Liver (tissue), 9 donors: ENCODE measurements around the gene PTP4A2. TPM values are rescaled to one million over a fixed set of nuclear protein-coding genes. Genes with fewer than 3 reads are reported as not detected.

Source experiments
- DNase-seq: peaks from one replicate; pipeline ENCODE4 v3.0.0-alpha.2; 2017; ENCODE audit warnings: low spot score
- H3K27ac ChIP-seq, 2 donors: one replicate each; pipeline ENCODE4 v1.7.0; 2013; ENCODE audit warnings: inconsistent platforms in 2 of 2, low read length in 2 of 2, control low read depth in 1 of 2, low read depth in 1 of 2, mild to moderate bottlenecking in 1 of 2
- H3K27me3 ChIP-seq, 4 donors: one replicate each; pipeline versions ENCODE4 v1.6.1 to v1.7.0; 2013; ENCODE audit warnings: low read length in 3 of 4, inconsistent platforms in 1 of 4, mild to moderate bottlenecking in 1 of 4, moderate library complexity in 1 of 4; ENCODE audit not compliant: control insufficient read depth in 4 of 4, insufficient read depth in 4 of 4
- H3K36me3 ChIP-seq, 4 donors: one replicate each; pipeline versions ENCODE4 v1.6.1 to v1.7.0; 2013; ENCODE audit warnings: low read length in 3 of 4, mild to moderate bottlenecking in 3 of 4, low read depth in 1 of 4, moderate library complexity in 1 of 4; ENCODE audit not compliant: control insufficient read depth in 4 of 4, insufficient read depth in 3 of 4
- H3K4me1 ChIP-seq, 4 donors: one replicate each; pipeline versions ENCODE4 v1.6.1 to v1.7.0; 2013; ENCODE audit warnings: low read length in 3 of 4, mild to moderate bottlenecking in 3 of 4, moderate library complexity in 1 of 4; ENCODE audit not compliant: control insufficient read depth in 4 of 4, insufficient read depth in 4 of 4
- H3K4me3 ChIP-seq, 3 donors: one replicate each; pipeline versions ENCODE4 v1.6.1 to v1.7.0; 2013; ENCODE audit warnings: low read length in 3 of 3, control low read depth in 1 of 3, low read depth in 1 of 3, mild to moderate bottlenecking in 1 of 3
- H3K9ac ChIP-seq, 2 donors: one replicate each; pipeline ENCODE4 v1.7.0; 2013; ENCODE audit warnings: low read length in 2 of 2, mild to moderate bottlenecking in 2 of 2, moderate library complexity in 2 of 2, control low read depth in 1 of 2, low read depth in 1 of 2
- H3K9me3 ChIP-seq, 4 donors: one replicate each; pipeline versions ENCODE4 v1.6.1 to v1.7.0; 2013; ENCODE audit warnings: low read length in 3 of 4; ENCODE audit not compliant: control insufficient read depth in 4 of 4
- EGR1 ChIP-seq, 2 donors: IDR thresholded peaks; 2 replicates each; pipeline ENCODE4 v1.6.1; 2016 to 2018; ENCODE audit warnings: antibody characterized with exemption in 2 of 2, low read depth in 2 of 2
- FOXA1 ChIP-seq: IDR thresholded peaks from 2 replicates; pipeline ENCODE4 v1.6.1; 2016; ENCODE audit warnings: antibody characterized with exemption
- FOXA2 ChIP-seq: IDR thresholded peaks from 2 replicates; pipeline ENCODE4 v1.6.1; 2016; ENCODE audit warnings: antibody characterized with exemption
- GABPA ChIP-seq, 2 donors: IDR thresholded peaks in 1 of 2; conservative IDR thresholded peaks in 1 of 2; 2 replicates each; pipeline ENCODE4 v1.6.1; 2016; ENCODE audit warnings: antibody characterized with exemption in 2 of 2, mild to moderate bottlenecking in 1 of 2, moderate library complexity in 1 of 2
- HNF4A ChIP-seq, 2 donors: conservative IDR thresholded peaks; 2 replicates each; pipeline ENCODE4 v1.6.1; 2016; ENCODE audit warnings: antibody characterized with exemption in 2 of 2, mild to moderate bottlenecking in 2 of 2
- HNF4G ChIP-seq: IDR thresholded peaks from 2 replicates; pipeline ENCODE4 v1.6.1; 2016; ENCODE audit warnings: antibody characterized with exemption
- JUND ChIP-seq, 2 donors: IDR thresholded peaks; 2 replicates each; pipeline ENCODE4 v1.6.1; 2016; ENCODE audit warnings: antibody characterized with exemption in 2 of 2
- NR2F2 ChIP-seq: IDR thresholded peaks from 2 replicates; pipeline ENCODE4 v1.6.1; 2016; ENCODE audit warnings: antibody characterized with exemption
- RAD21 ChIP-seq, 2 donors: IDR thresholded peaks; 2 replicates each; pipeline ENCODE4 v1.6.1; 2016; ENCODE audit warnings: antibody characterized with exemption in 2 of 2, mild to moderate bottlenecking in 2 of 2
- RXRA ChIP-seq, 2 donors: IDR thresholded peaks; 2 replicates each; pipeline ENCODE4 v1.6.1; 2017 to 2018; ENCODE audit warnings: antibody characterized with exemption in 2 of 2, mild to moderate bottlenecking in 1 of 2
- SP1 ChIP-seq: IDR thresholded peaks from 2 replicates; pipeline ENCODE4 v1.6.1; 2018; ENCODE audit warnings: antibody characterized with exemption, mild to moderate bottlenecking
- TAF1 ChIP-seq: conservative IDR thresholded peaks from 2 replicates; pipeline ENCODE4 v1.6.1; 2016; ENCODE audit warnings: antibody characterized with exemption, mild to moderate bottlenecking
- YY1 ChIP-seq: IDR thresholded peaks from 2 replicates; pipeline ENCODE4 v1.6.1; 2016; ENCODE audit warnings: antibody characterized with exemption, mild to moderate bottlenecking
- WGBS: extraction: QIAGEN DNeasy Blood & Tissue Kit; methylation state at CpG from one replicate; pipeline ENCODE4 v1.1.7; 2013; 5-methylcytosine and 5-hydroxymethylcytosine counted together
- polyA plus RNA-seq, 2 donors: library from polyadenylated mRNA; stranded (reverse) in 1 of 2; unstranded in 1 of 2; fragments of 200-250 nt in 1 of 2; fragments of >200 nt in 1 of 2; fragmentation: Nextera tagmentation in 1 of 2; extraction: Ambion mirVana in 1 of 2; gene quantifications; one replicate each; pipeline versions ENCODE4 v1.2.1 to v1.2.3, GENCODE V29; 2013 to 2015
- total RNA-seq, 2 donors: library from RNA; depleted of rRNA; stranded (reverse); fragments of >200 nt; gene quantifications; one replicate each; pipeline ENCODE4 v1.2.3, GENCODE V29; 2014
- TF ChIP-seq, protein P1 (sequence below): IDR thresholded peaks from 2 replicates; pipeline ENCODE4 v1.6.1; 2016; ENCODE audit warnings: antibody characterized with exemption
- TF ChIP-seq, protein P2 (sequence below): fragments of 150-350 bp; IDR thresholded peaks from 2 replicates; pipeline ENCODE4 v1.5.1; 2017; ENCODE audit warnings: improper control_type of control experiment, low read depth, low read length; ENCODE audit not compliant: missing input control
- TF ChIP-seq, protein P3 (sequence below): IDR thresholded peaks from 2 replicates; pipeline ENCODE4 v1.6.1; 2016; ENCODE audit warnings: antibody characterized with exemption
- TF ChIP-seq, protein P4 (sequence below): IDR thresholded peaks from 2 replicates; pipeline ENCODE4 v1.6.1; 2016; ENCODE audit warnings: antibody characterized with exemption
- TF ChIP-seq, protein P5 (sequence below): IDR thresholded peaks from 2 replicates; pipeline ENCODE4 v1.6.1; 2016; ENCODE audit warnings: antibody characterized with exemption, mild to moderate bottlenecking
- donor health status: healthy.
- donor health status: healthy.
- donor health status: healthy.
- donor health status: healthy.
- donor health status: healthy.

PTP4A2 gene
- total and polyA plus RNA-seq, 4 donors, result 47.7 to 98.1 (median 71.9) TPM

DNA sequence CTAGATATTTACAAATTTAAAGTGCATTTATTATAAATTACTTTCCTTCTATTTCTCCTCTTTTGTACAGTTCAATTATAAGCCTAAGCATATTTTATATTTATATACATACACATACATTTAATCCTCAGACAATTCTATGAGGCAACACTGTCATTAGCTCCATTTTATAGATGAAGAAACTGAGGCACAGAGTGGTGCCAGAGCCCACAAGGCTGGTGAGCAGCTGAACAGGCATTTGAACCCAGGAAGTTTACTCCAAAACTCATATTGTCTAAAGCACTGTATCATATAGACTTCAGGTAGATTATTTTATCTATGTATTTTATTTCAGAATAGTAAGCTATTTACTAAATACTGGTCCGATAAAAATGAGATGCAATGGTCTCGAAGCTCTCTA, 52.3 kb downstream of the PTP4A2 start:
- TF ChIP-seq, protein P1, sequence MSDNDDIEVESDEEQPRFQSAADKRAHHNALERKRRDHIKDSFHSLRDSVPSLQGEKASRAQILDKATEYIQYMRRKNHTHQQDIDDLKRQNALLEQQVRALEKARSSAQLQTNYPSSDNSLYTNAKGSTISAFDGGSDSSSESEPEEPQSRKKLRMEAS, result no peak
- TF ChIP-seq, protein P2, sequence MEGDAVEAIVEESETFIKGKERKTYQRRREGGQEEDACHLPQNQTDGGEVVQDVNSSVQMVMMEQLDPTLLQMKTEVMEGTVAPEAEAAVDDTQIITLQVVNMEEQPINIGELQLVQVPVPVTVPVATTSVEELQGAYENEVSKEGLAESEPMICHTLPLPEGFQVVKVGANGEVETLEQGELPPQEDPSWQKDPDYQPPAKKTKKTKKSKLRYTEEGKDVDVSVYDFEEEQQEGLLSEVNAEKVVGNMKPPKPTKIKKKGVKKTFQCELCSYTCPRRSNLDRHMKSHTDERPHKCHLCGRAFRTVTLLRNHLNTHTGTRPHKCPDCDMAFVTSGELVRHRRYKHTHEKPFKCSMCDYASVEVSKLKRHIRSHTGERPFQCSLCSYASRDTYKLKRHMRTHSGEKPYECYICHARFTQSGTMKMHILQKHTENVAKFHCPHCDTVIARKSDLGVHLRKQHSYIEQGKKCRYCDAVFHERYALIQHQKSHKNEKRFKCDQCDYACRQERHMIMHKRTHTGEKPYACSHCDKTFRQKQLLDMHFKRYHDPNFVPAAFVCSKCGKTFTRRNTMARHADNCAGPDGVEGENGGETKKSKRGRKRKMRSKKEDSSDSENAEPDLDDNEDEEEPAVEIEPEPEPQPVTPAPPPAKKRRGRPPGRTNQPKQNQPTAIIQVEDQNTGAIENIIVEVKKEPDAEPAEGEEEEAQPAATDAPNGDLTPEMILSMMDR, result no peak
- TF ChIP-seq YY1 (no peak), HNF4G (no peak), GABPA (IDR thresholded peaks at IDR 0.05 in 1 of 2, conservative IDR thresholded peaks at IDR 0.05 in 1 of 2) (no peak), FOXA1 (no peak), RXRA (IDR thresholded peaks at IDR 0.05) (no peak), FOXA2 (no peak), SP1 (no peak), EGR1 (IDR thresholded peaks at IDR 0.05; ENCODE audit: low read depth in 2 of 2) (no peak), HNF4A (conservative IDR thresholded peaks at IDR 0.05) (no peak), NR2F2 (no peak), RAD21 (IDR thresholded peaks at IDR 0.05) (no peak), TAF1 (no peak), JUND (IDR thresholded peaks at IDR 0.05) (no peak)
- TF ChIP-seq, protein P3, sequence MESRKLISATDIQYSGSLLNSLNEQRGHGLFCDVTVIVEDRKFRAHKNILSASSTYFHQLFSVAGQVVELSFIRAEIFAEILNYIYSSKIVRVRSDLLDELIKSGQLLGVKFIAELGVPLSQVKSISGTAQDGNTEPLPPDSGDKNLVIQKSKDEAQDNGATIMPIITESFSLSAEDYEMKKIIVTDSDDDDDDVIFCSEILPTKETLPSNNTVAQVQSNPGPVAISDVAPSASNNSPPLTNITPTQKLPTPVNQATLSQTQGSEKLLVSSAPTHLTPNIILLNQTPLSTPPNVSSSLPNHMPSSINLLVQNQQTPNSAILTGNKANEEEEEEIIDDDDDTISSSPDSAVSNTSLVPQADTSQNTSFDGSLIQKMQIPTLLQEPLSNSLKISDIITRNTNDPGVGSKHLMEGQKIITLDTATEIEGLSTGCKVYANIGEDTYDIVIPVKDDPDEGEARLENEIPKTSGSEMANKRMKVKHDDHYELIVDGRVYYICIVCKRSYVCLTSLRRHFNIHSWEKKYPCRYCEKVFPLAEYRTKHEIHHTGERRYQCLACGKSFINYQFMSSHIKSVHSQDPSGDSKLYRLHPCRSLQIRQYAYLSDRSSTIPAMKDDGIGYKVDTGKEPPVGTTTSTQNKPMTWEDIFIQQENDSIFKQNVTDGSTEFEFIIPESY, result no peak
- TF ChIP-seq, protein P4, sequence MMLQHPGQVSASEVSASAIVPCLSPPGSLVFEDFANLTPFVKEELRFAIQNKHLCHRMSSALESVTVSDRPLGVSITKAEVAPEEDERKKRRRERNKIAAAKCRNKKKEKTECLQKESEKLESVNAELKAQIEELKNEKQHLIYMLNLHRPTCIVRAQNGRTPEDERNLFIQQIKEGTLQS, result no peak
- TF ChIP-seq, protein P5, sequence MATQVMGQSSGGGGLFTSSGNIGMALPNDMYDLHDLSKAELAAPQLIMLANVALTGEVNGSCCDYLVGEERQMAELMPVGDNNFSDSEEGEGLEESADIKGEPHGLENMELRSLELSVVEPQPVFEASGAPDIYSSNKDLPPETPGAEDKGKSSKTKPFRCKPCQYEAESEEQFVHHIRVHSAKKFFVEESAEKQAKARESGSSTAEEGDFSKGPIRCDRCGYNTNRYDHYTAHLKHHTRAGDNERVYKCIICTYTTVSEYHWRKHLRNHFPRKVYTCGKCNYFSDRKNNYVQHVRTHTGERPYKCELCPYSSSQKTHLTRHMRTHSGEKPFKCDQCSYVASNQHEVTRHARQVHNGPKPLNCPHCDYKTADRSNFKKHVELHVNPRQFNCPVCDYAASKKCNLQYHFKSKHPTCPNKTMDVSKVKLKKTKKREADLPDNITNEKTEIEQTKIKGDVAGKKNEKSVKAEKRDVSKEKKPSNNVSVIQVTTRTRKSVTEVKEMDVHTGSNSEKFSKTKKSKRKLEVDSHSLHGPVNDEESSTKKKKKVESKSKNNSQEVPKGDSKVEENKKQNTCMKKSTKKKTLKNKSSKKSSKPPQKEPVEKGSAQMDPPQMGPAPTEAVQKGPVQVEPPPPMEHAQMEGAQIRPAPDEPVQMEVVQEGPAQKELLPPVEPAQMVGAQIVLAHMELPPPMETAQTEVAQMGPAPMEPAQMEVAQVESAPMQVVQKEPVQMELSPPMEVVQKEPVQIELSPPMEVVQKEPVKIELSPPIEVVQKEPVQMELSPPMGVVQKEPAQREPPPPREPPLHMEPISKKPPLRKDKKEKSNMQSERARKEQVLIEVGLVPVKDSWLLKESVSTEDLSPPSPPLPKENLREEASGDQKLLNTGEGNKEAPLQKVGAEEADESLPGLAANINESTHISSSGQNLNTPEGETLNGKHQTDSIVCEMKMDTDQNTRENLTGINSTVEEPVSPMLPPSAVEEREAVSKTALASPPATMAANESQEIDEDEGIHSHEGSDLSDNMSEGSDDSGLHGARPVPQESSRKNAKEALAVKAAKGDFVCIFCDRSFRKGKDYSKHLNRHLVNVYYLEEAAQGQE, result no peak
- Histone ChIP-seq H3K36me3 (no peaks in the 10 kb centered on the region), H3K9ac (no peak overlapping the region), H3K9me3 (no peaks in the 10 kb centered on the region), H3K27me3 (no peaks in the 10 kb centered on the region), H3K4me3 (no peak overlapping the region), H3K4me1 (peaks cover 4 to 10% (median 6%) of the 10 kb centered on the region in 4 donors), H3K27ac (no peak overlapping the region)
- DNase-seq, result no peak
- WGBS, result 97% methylated on average over 2 of the region's 2 CpGs
